Upper lobe of left lung (tissue), 4 donors: ENCODE results near the gene GPR25.

Experiments
- CTCF ChIP-seq, 6 experiments: fragments of 450-650 bp in 4 of 6; fragments of 200-600 bp in 2 of 6; sonication (generic) in 2 of 6; IDR thresholded peaks; one replicate each; pipeline ENCODE4 v1.5.1; 2016 to 2019; ENCODE audit warnings: antibody characterized with exemption in 6 of 6
- EP300 ChIP-seq, 4 donors: sonication (generic); formaldehyde crosslinking; IDR thresholded peaks; one replicate each; pipeline ENCODE4 v1.5.1; 2017; ENCODE audit warnings: antibody characterized with exemption in 4 of 4, control low read depth in 2 of 4
- POLR2A ChIP-seq, 4 donors: fragments of 450-650 bp; IDR thresholded peaks; one replicate each; pipeline ENCODE4 v1.5.1; 2016 to 2017; ENCODE audit warnings: antibody characterized with exemption in 4 of 4, mild to moderate bottlenecking in 2 of 4
- POLR2AphosphoS5 ChIP-seq, 2 donors: sonication (generic); formaldehyde crosslinking; IDR thresholded peaks; one replicate each; pipeline ENCODE4 v1.5.1; 2017; ENCODE audit warnings: antibody characterized with exemption in 2 of 2

- TF ChIP-seq CTCF (IDR thresholded peaks at IDR 0.05) (no peak), POLR2A (IDR thresholded peaks at IDR 0.05) (no peak), POLR2AphosphoS5 (IDR thresholded peaks at IDR 0.05) (no peak), EP300 (IDR thresholded peaks at IDR 0.05) (no peak)
Measured at GRCh38 chr1:200874694-200875093, 1.9 kb downstream of the GPR25 start.
